Lung (tissue), 12 donors: Measurements from ENCODE around the gene GNB5. TPM values are rescaled to one million over a fixed set of nuclear protein-coding genes. Genes with fewer than 3 reads are reported as not detected.

Experiments
- ATAC-seq: fragments of 200-7000 bp; cut with Tn5 transposase; one replicate; pipeline ENCODE4 v1.9.1; 2020; ENCODE audit warnings: moderate number of reproducible peaks; ENCODE audit not compliant: insufficient read depth, low FRiP score
- DNase-seq, 3 donors: peaks; one replicate each; pipeline ENCODE4 v3.0.0-alpha.2; 2013 to 2017
- H3K27ac ChIP-seq, 2 donors: one replicate each; pipeline ENCODE4 v1.5.1; 2013; ENCODE audit warnings: mild to moderate bottlenecking in 2 of 2, moderate library complexity in 2 of 2, control low read depth in 1 of 2, inconsistent platforms in 1 of 2, low read depth in 1 of 2, low read length in 1 of 2
- H3K27me3 ChIP-seq, 3 donors: one replicate each; pipeline ENCODE4 v1.5.1; 2013; ENCODE audit warnings: low read length in 2 of 3; ENCODE audit not compliant: control insufficient read depth in 3 of 3, insufficient read depth in 3 of 3
- H3K36me3 ChIP-seq, 4 donors: one replicate each; pipeline ENCODE4 v1.5.1; 2013; ENCODE audit warnings: low read length in 4 of 4, mild to moderate bottlenecking in 1 of 4, moderate library complexity in 1 of 4; ENCODE audit not compliant: control insufficient read depth in 4 of 4, insufficient read depth in 4 of 4
- H3K4me1 ChIP-seq, 5 donors: one replicate each; pipeline ENCODE4 v1.5.1; 2013; ENCODE audit warnings: low read length in 5 of 5, mild to moderate bottlenecking in 2 of 5, moderate library complexity in 1 of 5; ENCODE audit not compliant: control insufficient read depth in 5 of 5, insufficient read depth in 5 of 5
- H3K4me3 ChIP-seq: one replicate; pipeline ENCODE4 v1.5.1; 2013; ENCODE audit warnings: mild to moderate bottlenecking, control low read depth, moderate library complexity
- H3K9ac ChIP-seq, 2 donors: one replicate each; pipeline ENCODE4 v1.5.1; 2013; ENCODE audit warnings: low read length in 2 of 2, control low read depth in 1 of 2; ENCODE audit not compliant: insufficient read depth in 1 of 2
- H3K9me3 ChIP-seq, 4 donors: one replicate each; pipeline ENCODE4 v1.5.1; 2013; ENCODE audit warnings: low read length in 3 of 4, mild to moderate bottlenecking in 1 of 4, moderate library complexity in 1 of 4; ENCODE audit not compliant: control insufficient read depth in 4 of 4, insufficient read depth in 3 of 4
- CTCF ChIP-seq: IDR thresholded peaks from 2 replicates; pipeline ENCODE4 v1.5.1; 2012; ENCODE audit warnings: mild to moderate bottlenecking; ENCODE audit errors: control extremely low read depth, extremely low read depth
- WGBS, 2 donors: extraction: QIAGEN DNeasy Blood & Tissue Kit; methylation state at CpG; one replicate each; pipeline ENCODE4 v1.1.7; 2013; 5-methylcytosine and 5-hydroxymethylcytosine counted together
- polyA plus RNA-seq, 2 donors: library from polyadenylated mRNA; stranded (reverse); fragments of 200-250 nt; gene quantifications; one replicate each; pipeline ENCODE4 v1.2.1, GENCODE V29; 2013
- total RNA-seq, 2 donors: library from RNA; depleted of rRNA in 1 of 2; stranded (reverse); fragments of >200 nt in 1 of 2; gene quantifications; one replicate each; pipeline ENCODE4 v1.2.1, GENCODE V29; 2014 to 2021
- donor health status: control.
- donor health status: control.
- donor health status: Bipolar disorder and iron deficiency.
- donor health status: healthy.
- donor health status: DM: yes; HTN: yes; CAD: no.

Gene GNB5
- total and polyA plus RNA-seq, 4 donors = 8.0 to 21.5 (median 11.2) TPM

- no peak overlapping the region for H3K9ac ChIP-seq
- H3K9me3 ChIP-seq = no peaks in the 10 kb centered on the region
- H3K4me3 ChIP-seq = no peak overlapping the region
- no peaks in the 10 kb centered on the region for H3K4me1 ChIP-seq
- 89 to 92% methylated on average over 2 of the region's 2 CpGs for WGBS, 2 donors
- no peaks in the 10 kb centered on the region for H3K36me3 ChIP-seq
- H3K27ac ChIP-seq = no peak overlapping the region
- no peak for ATAC-seq
- H3K27me3 ChIP-seq = no peaks in the 10 kb centered on the region
- TF ChIP-seq CTCF = no peak
- DNase-seq = no peak
Observed at GRCh38 chr15:52120488-52120887, 70.7 kb downstream of the GNB5 start.

- Histone ChIP-seq H3K36me3 (no peaks in the 10 kb centered on the region), H3K9me3 (no peaks in the 10 kb centered on the region), H3K27me3 (no peaks in the 10 kb centered on the region), H3K27ac (no peak overlapping the region), H3K9ac (no peak overlapping the region), H3K4me1 (peaks cover 0 to 11% (median 0%) of the 10 kb centered on the region in 5 donors), H3K4me3 (no peak overlapping the region)
- ATAC-seq = no peak
- WGBS, 2 donors = 71 to 87% methylated on average over 3 of the region's 3 CpGs
- DNase-seq = no peak
- no peak for TF ChIP-seq CTCF
Observed at GRCh38 chr15:52118969-52119749, 72.0 kb downstream of the GNB5 start.

GRCh38 chr15:52117549-52117948, 73.6 kb downstream of the GNB5 start:
- ATAC-seq = no peak
- Histone ChIP-seq H3K27me3 (peaks cover 0 to 7% (median 0%) of the 10 kb centered on the region in 3 donors), H3K4me3 (no peak overlapping the region), H3K9ac (no peak overlapping the region), H3K36me3 (no peaks in the 10 kb centered on the region), H3K9me3 (no peaks in the 10 kb centered on the region), H3K27ac (no peak overlapping the region), H3K4me1 (peaks cover 0 to 11% (median under 1%) of the 10 kb centered on the region in 5 donors)
- TF ChIP-seq CTCF = no peak
- no peak for DNase-seq
- WGBS, 2 donors = 89 to 95% methylated on average over 9 of the region's 9 CpGs
